HT-29 (cell line): ENCODE results near the gene PC. TPM values are rescaled to one million over a fixed set of nuclear protein-coding genes. Genes with fewer than 3 reads are reported as not detected.
"Not testable (repeated sequence)": the region's sequence is repeated elsewhere in the genome, so short reads cannot be mapped to it uniquely, and the experiment has no call there.

ENCODE experiments used
- DNase-seq: peaks from one replicate; pipeline ENCODE4 v3.0.0-alpha.2; 2015; ENCODE audit warnings: low spot score
- total RNA-seq: library from RNA; depleted of rRNA; stranded (reverse); fragments of >200 nt; shearing (Covaris generic); gene quantifications from 2 replicates; pipeline ENCODE4 v1.2.3, GENCODE V29; 2014

PC gene
- total RNA-seq, 1 experiment from 2014 or later: 48.8 TPM

DNA sequence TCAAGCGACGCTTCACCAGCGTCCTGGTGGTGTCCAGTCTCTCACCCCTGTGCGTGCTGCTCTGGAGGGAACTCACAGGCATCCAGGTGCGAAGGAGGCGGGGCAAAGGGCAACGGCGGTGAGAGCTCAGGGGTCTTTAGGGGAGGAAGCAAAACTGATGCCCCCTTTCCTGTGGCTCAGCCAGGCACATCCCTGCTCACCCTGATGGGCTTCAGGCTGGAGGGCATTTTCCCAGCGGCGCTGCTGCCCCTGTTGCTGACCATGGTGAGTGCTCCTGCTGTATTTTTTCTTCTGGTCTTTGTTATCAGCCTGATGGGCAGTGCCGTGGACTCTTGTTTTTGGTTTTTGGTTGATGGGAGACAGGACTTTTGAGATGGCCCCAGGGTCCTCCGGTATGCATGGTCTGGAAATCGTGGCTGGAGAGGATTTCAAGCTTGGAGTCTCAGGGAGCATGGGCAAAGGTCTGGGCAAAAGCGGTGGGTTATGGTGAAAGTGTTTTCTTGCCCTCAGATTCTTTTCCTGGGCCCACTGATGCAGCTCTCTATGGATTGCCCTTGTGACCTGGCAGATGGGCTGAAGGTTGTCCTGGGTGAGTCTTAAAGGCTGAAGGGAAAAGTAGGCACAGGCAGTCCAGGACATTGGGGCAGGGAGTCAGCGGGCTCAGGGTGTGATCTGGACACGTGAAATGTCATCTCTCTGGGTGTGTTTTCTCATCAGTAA lies 114.2 kb downstream of the PC start:
- DNase-seq: no peak

DNA sequence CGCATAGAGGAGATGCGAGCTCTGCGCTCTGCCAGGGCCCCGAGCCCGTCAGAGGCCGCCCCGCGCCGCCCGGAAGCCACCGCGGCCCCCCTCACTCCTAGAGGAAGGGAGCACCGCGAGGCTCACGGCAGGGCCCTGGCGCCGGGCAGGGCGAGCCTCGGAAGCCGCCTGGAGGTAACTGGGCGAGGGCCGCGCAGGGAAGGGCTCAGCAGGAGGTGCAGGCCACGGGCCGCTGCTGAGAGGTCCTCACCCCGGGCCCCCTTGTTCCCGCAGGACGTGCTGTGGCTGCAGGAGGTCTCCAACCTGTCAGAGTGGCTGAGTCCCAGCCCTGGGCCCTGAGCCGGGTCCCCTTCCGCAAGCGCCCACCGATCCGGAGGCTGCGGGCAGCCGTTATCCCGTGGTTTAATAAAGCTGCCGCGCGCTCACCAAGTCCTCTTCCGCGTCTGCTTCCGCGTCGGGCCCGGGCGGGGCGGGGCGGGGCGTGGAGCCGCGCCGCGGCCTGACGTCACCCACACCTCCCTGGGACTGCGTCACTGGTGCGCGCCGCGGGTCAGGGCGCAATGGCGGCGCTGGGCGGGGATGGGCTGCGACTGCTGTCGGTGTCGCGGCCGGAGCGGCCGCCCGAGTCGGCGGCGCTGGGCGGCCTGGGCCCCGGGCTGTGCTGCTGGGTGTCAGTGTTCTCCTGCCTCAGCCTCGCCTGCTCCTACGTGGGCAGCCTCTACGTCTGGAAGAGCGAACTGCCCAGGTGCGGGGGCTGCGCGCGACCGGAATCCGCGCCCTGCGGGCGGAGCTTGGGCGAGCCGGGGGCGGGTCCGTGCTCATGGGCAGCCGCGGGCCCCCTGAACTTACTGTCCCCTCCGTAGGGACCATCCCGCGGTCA lies 115.0 kb downstream of the PC start, which contains the start of gene RCE1:
Gene RCE1 (plus strand): TSS at position 546 of the 880 bp plus-strand sequence. CDS start 15 bp downstream, at position 561.
- DNase-seq: peak; percentile 91

DNA sequence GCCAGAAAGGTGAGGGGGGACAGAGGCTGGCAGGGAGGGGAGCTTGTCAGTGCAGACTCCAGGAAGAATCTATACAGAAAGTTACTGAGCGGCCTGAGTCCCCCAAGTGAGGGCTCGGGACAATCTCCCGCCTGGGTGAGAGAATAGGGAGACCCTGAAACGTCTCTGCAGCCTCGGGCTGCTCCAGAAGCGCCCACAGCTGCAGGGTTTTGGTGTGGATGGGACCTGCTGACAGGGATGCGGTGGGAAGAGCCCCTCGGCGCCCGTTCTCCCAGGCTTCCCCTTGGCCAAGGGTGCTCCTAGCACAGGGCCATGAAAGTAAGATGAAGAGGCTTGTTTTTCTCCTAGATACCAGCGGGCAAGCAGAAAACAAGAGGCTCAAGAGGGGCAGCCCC lies 115.7 kb downstream of the PC start:
- peak; percentile 24 for DNase-seq

DNA sequence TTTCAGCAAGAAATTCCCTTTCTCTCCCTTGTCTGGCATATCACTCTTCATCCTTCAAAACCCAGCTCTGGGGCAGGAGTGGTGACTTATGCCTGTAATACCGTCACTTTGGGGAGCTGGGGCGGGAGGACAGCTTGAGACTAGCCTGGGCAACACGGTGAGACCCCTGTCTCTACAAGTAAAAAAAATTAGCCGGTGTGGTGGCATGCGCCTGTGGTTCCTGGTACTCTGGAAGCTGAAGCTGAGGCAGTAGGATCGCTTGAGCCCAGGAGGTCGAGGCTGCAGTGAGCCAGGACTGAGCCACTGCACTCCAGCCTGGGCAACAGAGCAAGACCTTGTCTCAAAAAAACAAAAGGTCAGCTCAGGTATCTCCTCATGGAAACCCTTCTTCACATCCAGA lies 116.3 kb downstream of the PC start:
- no peak for DNase-seq

DNA sequence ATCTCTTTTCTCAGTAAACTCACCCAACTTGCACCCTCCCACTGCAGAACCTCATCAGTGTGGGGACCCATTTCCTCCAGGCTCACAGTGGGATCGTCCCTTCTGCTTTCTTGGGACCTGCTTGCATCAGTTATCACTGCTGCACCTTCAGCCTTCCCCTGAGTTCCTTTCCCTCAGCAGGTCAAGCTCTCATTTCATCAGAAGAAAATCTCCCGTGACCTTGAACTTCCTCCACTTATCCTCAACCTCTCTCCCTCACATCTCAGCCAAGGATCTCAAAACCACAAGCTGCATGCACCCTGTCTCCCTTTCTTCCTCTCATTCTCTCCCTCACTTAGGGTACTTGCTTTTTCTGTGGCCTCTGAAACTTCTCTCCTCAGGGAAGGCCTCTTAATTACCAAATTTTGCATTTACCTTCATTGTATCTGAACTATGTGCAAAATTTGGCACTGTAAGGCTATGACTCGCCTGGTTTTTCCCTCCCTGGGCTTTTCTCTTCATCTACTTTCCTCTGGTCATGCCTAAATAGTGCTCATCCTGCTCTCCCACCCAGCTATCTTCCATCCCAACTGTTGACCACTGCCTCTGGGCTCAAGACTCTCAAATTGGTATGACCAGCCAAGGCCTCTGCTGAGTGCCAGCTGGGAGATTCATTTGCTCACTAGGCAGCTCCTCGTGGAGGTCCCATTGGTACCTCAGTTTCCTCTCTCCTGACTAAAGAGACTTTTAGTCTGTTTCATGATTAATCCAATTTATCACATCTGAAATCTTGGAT lies 117.7 kb downstream of the PC start:
- DNase-seq: no peak

DNA sequence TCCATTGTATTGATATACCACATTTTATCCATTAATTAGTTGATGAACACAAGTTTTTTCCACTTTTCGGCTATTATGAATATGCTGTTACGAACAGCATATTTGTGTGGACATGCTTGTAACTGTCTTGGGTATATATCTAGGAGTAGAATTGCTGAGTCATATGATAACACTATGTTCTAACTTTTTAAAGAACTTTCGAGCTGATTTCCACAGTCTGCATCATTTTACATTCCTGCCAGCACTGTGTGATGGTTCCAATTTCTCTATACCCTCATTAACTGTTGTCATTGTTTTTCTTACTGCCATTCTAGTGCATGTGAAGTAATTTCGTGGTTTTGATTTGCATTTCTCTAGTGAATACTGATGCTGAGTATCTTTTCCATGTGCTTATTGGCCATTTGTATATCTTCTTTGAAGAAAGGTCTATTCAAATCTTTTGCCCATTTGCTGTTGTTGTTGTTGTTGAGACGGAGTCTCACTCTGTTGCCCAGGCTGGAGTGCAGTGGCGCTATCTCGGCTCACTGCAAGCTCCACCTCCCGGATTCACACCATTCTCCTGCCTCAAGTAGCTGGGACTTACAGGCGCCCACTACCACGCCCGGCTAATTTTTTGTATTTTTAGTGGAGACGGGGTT lies 122.3 kb downstream of the PC start:
- no peak for DNase-seq

DNA sequence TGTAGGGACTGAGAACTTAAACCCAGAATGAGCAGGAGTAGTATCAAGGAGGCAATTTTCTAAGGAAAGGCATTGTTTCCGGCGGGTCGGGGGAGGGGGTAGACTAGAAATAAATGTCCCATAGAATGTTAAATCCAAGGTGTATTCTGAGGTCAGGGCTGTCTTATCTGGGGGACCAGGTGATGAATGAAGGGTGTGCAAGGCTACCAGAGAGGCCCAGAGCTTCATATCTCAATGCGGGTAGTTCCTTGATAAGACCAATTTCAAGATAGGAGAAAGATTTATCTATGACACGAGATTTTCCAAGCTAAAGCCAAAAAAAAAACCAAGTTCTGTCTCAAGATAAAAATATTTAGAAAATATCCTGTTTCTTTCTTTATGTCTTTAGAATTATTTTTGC lies 123.2 kb downstream of the PC start:
- DNase-seq: no peak

DNA sequence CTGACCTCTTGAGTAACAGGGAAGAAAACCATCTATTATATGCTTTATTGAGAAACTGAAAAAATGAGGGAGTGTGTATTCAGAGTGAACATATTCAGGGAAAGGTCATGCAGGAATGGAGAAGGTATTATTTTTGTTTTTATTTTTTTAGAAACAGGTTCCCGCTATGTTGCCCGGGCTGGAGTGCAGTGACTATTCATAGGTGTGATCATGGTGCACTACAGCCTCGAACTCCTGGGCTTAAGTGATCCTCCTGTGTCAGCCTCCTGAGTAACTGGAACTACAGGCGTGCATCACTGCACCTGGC lies 123.7 kb downstream of the PC start:
- no peak for DNase-seq

DNA sequence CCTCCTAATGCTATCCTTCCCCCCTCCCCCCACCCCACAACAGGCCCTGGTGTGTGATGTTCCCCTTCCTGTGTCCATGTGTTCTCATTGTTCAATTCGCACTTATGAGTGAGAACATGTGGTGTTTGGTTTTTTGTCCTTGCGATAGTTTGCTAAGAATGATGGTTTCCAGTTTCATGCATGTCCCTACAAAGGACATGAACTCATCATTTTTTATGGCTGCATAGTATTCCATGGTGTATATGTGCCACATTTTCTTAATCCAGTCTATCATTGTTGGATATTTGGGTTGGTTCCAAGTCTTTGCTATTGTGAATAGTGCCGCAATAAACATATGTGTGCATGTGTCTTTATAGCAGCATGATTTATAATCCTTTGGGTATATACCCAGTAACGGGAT lies 133.6 kb downstream of the PC start:
- DNase-seq: not testable (repeated sequence)

DNA sequence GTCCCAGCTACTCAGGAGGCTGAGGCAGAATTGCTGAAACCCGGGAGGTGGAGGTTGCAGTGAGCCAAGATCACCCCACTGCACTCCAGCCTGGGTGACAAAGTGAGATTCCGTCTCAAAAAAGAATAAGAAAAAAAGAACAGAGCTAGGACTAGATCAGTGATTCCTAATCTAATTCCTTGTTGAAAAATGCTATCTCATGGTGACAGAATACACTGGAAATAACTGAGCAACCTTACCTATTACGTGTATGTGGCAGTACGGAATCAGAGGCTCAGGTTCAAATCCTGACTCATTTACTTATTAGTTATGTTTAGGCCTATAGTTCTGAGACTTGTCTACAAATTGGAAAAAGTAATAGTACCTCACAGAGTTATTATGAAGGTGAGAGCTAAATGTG lies 134.5 kb downstream of the PC start:
- no peak for DNase-seq

DNA sequence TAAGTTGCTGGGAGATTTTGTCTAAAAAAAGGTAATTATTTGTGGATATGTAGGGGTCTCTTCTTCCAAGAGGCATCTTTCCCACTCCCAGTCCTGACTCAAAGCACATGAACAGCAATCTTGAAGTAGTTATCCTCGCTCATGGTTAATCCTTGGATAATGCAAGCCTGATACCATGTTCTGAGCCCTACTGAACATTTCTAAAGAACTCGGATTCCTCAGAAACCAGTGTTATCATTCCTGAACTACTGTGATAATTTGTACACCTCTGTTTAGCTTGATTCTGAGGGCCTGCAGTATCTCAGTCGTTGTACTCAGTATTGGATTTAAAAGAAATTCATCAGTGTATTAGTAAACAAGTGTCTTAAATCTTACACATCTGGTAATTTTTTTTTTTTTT lies 137.3 kb downstream of the PC start:
- no peak for DNase-seq

DNA sequence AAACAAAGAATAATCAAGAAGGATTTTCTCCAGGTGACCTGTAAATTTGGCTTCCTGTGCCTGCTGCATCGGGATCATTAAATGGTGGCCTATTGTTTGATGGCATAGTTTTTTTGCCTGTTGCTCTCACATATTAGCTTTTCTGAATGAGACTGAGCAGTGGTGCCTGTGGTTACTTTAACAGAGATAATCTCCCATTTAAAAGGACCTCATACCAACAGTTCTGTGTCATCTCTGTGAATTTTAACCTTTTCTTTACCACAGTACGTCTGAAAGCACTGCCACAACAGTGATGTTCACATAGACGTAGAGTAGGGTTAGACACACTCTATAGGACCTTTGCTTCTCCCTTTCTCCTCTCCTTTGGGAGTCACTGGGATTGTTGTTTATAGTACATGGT lies 137.8 kb downstream of the PC start:
- DNase-seq: no peak

DNA sequence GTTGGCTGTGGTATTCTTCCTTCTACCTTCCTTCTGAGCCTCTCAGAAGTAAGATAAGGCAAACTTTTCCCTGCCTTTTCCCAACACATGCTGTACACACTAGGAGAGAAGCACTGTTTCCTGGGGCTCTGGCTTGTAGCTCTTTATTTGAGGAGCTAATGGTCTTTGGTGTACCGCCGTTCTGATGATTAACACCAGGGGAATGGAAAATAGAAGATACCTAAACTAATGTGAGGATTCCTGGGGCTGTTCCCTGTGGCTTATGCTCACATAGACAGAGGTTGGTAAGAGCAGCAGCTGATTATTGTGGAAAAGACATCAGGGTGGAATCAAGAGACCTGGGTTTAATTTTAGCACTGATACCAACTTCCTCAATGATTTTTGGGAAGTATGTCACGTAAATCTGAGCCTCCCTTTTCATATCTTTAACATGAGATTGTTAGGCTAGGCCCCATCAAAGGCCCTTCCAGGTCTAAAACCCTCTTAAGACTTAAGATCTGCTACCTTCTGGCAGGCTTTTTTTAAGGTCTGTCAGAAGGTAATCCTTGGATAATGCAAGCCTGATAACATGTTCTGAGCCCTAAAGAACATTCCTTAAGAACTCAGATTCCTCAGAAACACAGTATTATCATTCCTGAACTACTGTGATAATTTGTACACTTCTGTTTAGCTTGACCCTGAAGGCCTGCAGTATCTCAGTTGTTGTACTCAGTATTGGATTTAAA lies 139.8 kb downstream of the PC start:
- DNase-seq: no peak

DNA sequence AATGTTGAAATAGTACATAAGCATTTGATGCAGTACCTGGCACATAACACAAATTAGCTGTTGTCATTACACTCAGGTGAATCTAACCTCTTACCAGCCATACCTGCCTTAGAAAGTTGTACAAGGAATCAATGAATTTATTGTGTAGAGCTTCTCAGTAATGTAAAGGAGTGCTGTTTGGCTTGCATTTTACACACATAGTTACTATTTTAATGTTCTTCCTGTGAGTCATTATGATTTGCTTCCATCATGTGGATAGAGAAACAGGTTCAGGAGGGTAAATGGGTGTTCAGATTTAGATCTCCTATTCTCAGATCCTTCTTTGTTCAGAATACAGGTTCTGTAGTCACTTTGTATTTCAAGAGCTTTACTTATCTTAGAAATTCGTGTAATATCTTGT lies 142.5 kb downstream of the PC start:
- DNase-seq: peak; percentile 17

DNA sequence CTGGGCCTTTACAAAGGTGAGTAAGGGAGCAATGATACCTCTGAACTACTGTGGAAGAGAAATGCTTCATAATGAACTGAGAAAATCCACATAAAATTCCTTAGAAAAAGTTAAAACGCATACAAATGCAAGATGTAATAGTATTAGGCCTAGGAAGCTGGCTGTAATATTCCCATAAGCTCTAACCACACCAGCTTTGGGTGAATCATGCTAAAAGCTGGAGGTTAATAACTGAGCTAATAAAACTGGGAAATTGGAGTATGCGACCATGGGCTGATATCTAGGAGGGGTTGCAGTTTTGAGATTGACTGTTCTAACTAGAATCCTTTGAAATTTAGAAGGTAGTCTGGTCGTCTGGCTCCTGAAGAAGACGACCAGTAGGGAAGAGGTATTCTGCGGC lies 143.5 kb downstream of the PC start:
- DNase-seq: no peak

DNA sequence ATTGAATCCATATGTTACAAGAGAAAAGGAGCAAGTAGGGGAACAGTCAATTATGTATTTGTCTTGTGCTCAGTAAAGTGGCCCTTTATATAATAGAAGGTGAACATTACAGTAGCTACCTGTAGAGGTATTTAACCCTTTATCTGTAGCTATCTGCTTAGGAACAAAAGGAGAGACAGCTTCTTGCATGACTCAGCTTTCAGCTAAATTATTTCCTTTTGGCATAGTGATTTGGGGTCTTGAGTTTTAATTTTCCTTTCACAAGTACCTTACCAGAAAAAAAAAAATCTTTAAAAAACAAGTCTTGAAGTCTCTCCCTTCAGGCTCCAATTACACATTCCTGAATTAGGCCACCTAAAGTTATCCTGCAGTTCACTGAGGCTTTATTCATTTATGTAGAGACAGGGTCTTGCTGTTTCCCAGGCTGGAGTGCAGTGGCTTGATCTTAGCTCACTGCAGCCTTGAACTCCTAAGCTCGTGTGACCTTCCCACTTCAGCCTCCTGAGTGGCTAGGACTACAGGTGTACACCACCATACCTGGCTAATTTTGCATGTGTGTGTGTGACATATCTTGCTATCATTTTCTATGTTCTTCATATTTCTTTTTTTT lies 147.5 kb downstream of the PC start:
- DNase-seq: no peak

DNA sequence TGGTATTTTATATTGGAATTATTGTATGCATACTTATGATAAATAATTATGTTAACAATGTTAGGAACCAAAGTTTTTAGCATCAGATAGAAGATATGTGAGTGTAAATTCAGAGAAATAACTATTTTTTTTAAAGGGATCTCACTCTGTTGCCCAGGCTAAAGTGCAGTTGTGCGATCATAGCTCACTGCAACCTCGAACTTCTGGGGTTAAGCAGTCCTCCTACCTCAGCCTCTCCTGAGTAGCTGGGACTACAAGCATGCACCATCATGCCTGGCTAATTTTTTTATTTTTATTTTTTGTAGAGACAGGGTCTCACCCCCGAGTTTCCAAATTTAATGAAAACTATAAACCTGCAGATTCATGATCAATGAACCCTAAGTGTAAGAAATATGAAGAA lies 148.6 kb downstream of the PC start:
- no peak for DNase-seq

DNA sequence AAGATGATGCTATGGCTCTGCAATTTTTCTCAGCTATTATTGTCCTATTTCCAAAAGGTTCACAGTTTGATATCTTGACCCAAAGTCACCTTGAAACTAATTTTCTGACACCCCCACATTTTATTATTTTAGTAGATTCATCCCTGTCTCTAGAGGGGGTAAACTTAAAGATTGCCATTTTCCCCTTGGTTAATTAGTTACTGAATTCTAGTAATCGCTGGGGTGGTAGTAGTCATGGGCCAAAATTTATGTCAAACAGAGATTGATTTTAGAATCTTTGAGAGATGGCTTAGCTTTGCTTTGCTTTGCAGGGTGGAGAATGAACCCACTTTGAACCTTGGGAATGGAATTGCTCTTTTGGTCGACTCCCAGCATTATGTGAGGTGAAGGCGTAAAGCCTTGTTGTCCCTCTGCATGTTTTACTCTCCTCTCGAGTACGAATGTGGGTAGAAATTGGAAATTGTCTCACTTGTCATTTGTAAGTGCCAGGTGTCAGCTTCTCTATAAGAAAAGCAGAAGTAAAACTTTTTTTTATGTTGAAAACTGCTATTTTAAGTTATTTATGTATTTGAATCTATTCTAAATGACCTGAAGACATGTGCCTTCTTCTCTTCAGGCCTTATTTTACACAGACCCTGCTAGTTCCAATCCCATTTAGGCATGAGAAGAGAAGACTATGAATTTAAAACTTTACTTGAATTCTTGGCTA lies 157.3 kb downstream of the PC start:
- DNase-seq: no peak

DNA sequence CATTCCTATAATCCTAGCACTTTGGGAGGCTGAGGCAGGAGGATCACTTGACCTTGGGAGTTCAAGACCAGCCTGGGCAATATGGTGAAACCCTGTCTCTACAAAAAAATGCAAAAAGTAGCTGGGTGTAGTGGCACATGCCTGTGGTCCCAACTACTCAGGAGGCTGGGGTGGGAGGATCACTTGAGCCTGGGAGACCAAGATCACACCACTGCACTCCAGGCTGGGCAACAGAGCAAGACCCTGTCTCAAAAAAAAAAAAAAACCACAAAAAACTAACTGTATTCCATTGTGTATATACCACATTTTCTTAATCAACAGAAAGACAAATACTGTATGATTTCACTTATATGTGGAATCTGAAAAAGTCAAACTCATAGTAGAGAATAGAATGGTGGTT lies 158.4 kb downstream of the PC start:
- DNase-seq: not testable (repeated sequence)
